Measurements from ENCODE around the gene GRIP1. TPM values are rescaled to one million over a fixed set of nuclear protein-coding genes. Genes with fewer than 3 reads are reported as not detected.

GRIP1 gene
- total RNA-seq, 1 donor from 2014 or later: 5.4 TPM

DNA sequence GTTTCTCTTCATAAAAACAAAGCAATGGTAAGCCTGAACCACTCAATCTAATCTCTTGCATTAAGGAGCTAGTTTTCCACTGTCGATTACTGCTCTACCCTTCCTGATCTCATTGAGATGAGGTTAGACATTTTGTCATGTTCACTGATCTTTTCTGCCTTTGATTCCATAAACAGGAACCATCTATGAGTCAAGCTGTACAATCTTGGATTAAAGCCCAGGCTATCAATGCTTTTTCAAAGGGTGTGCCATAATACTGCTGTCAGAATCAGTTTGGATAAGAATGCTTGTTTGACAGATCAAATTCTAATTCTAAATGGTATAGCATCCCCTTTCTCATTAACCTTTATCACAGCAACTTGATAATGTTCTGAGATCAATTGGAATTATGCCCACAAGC, 16.1 kb downstream of the GRIP1 start:
- intact Hi-C loops (cut with DNase I): no loop called here
- DNase-seq (ENCODE audit: missing footprints) (no peak), ATAC-seq (no peak)

DNA sequence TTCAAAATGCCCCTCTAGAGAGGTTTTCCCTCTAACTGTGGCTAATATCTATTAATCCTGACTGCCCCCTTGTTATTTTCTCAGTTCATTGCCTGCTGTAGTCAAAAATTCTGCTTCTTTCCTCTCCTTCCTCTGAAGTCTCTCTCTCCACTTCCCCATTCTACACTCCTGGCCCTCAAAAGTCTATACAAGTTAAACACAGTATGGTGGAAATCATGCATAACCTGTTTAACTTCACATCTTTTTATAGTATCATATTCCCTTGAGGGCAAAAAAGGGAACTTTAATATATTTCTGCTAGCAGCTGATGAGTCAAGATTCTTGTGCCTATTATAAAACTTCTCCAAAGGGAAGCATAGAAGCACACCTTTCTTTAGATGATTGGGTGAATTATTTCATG, 16.7 kb downstream of the GRIP1 start:
- ATAC-seq (no peak), DNase-seq (ENCODE audit: missing footprints) (no peak)
- intact Hi-C loops (cut with DNase I): no loop called here

DNA sequence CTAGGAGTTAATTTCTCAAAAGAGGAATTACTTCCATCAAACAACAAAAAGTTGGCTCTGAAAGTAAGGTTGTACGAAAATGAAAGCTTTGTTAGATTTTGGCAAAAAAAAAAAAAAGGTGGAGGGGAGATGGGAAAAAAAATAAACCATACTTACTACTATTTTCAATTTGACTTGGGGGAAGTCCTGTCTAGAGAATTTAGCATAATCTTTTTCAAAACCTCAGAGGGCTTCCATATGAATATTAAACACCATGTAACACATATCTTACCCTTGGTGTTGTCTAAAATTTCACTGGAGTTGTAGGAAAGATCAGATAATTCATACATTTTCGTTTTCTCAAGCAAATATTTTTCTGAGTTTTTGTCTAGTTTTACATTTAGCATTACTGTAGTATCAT, 17.5 kb downstream of the GRIP1 start:
- intact Hi-C loops (cut with DNase I): no loop called here
- no peak for ATAC-seq

DNA sequence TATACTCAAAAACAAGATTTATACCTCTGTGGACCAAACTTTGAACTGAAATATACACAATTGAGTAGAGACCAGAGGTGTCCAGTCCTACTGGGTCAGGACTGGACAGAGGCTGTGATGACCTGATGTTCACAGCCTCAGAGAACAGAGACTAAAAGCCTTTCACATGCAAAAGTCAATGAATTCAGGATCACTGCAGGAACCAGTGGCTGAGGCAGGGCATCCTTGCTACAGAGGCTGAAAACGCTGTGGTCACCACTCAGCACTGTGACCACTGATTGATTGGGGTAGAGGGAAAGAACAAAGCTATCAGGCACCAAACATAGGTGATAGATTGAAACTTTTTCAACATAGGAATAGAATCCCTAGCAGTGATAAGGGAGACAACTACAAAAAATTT, 25.1 kb downstream of the GRIP1 start:
- no peak for ATAC-seq
- intact Hi-C loops (cut with DNase I): no loop called here
- DNase-seq (ENCODE audit: missing footprints): no peak

More for the DNA sequence above, 17.5 kb downstream of the GRIP1 start:
- DNase-seq (ENCODE audit: missing footprints): no peak

DNA sequence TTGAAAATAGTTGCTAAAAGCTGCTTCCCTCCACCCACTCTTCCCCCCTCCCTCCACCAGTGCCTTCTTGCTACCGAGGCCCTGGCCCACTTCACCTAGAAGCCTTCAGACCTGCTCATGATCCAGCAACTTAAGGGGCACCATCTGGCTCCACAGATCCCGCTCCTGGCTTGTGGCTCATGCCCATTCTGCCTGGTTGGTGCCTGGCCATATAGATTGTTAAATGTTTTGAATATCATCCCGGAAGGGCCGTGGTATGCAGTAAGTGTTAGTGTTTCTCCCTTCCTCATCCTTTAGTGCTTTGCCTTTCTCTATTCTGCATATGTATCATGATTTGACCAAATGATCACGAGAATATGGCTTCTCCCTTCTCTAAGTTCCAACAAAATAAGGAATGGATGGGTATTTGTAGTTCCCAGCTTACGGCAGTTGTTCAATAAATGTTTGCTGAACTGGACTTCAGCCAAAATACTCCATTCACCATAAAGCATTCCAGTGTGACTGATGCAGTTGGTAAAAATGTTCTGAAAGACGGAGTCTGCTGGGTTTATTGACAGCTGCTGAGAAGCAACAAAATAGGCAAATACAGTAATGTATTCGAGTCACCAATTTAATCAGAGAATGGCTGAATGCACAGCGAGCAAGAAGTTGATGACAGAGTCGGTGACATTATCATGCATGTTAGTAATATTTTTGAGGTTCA, 30.7 kb downstream of the GRIP1 start:
- ATAC-seq: no peak
- intact Hi-C loops (cut with DNase I): no loop called here
- no peak for DNase-seq (ENCODE audit: missing footprints)

DNA sequence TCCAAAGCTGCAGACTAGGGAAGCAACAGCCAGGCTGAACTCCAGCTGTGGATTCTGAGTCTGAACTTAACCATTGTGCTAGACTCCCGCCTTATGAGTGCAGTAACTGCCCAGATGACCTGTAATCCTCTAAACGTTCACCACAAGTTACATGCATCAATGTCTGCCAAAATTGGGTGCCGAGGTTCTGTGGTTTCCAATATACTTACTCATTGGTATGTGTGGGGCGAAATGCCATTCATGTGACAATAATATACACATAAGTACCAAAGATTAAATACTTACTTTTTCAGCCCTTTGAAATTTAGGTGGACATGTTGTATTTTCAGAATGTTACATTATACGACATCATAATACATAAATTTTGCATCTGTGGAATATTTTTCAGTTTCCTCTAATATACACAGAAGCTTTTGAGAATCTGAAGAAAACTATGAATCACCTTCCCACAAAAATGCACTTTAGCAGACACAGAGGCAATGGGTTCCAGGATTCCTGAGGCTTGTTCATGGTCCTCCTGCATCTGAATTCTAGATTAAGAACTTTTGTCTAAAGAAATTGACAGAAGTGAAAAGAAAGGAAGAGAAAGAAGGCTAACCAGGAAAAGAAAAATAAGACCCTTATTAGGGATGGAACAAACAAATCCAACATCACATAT, 31.7 kb downstream of the GRIP1 start:
- intact Hi-C loops (cut with DNase I): no loop called here
- no peak for DNase-seq (ENCODE audit: missing footprints)
- ATAC-seq: no peak

DNA sequence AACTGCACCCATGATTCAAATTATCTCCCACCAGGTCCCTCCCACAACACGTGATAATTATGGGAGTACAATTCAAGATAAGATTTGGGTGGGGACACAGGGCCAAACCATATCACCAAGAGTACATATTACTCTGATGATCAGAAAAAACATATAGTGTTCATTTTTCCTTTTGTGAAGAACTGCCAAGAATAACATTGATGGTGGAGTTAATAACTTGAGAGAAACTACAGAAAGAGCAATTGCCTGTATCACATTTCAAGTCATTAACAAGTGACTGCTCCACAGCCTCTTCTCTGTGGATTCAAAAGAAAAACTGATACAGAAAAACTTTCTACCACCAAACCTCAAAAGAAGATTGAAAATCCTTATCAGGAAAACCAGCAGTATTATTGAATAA, 34.7 kb downstream of the GRIP1 start:
- ATAC-seq (no peak), DNase-seq (ENCODE audit: missing footprints) (no peak)
- intact Hi-C loops (cut with DNase I): no loop called here

DNA sequence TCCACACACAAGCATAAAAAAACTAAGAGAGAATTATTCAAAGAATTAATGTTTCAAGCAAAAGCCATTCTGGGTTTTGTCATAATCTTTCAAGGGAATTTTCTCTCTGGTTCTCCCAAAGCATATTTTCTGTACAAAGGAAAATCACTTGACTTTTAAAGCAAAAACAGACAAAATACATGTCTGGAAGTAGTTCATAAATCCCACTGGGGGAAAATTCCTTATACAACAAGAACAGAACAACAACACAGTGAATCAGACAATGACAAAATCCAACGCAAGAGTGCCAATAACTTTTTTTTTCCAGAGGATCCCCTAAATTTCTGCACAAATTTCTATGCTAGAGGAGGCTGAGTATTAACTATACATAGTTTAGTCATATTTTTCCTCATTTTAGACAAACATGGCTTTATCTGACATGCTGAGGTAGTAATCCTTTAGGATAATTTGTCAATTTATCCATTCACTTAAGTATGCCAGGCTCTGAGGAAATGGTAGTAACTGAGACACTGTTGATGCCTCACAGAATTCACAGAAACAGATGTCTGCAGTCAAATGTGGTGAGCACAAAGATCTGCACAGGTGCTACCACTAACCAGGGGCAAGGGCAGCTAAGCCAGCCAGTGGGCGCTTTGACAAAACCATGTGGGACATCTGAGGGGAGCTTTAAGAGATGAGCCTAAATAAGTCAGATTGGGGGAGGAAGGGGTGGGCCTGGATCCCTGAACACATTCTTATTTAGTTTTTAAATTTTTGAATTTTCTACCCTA, 38.0 kb downstream of the GRIP1 start:
- DNase-seq (ENCODE audit: missing footprints): no peak
- intact Hi-C loops (cut with DNase I): no loop called here
- no peak for ATAC-seq

DNA sequence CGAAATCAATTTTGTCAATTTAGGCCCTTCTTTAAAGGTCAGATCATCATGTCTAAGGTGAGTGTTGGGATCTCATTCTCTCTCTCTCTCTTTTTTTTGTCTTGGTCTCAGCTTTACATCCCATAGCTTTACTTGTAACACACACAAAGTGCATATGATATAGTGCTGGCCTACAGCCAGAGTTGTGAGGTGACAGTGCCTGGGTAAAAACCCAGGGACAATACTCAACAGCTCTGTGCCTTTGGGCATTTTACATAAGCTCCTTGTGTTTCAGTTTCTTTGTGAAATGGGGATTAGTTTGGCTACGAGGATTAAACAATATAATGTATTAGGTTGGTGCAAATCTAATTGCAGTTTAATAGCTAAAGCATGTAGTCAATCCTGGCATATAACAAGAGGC, 40.2 kb downstream of the GRIP1 start:
- no peak for DNase-seq (ENCODE audit: missing footprints)
- ATAC-seq: no peak
- intact Hi-C loops (cut with DNase I): no loop called here

DNA sequence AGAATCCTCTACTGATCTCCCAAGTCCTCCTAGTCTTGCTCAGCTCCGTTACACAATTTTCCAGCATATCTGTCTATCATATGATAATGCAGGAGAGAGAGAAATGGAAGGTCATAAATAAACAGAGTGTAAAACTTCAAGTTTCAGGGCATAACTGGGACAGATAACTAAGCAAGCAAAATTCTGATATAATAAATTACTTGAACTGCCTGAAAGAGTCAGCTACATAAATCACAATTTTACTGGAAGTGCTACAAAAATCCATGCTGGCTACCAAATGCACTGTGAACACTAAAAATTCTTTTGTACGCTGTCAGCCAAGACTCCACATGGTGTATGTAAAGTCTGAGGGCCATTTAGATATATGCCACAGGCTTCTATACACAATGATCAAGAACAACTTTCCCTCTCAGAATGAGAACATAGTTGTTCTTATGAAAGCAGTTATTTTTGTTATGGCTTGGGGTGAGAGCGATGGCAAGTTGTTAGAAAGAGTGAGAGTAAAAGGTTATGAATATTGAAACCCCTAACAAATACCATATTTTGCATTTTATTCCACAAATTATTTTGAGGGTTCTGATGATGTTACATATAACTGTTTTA, 41.1 kb downstream of the GRIP1 start:
- no peak for ATAC-seq
- intact Hi-C loops (cut with DNase I): no loop called here
- no peak for DNase-seq (ENCODE audit: missing footprints)

DNA sequence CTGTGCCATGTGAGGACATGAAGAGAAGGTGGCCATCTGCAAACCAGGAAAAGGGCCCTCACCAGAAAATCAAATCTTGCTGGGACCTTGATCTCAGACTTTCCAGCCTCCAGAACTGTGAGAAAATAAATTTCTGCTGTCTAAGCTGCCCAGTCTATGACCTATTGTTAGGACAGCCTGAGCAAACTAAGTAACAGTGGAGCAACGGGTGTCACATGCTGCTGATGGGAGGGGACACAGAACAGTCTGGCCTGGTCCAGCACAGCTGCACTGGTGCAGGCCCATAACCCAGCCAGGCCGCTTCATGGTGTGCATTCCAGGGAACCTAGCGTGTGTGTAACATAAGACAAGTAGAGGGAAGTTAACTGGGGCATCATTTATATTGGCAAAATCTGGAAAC, 42.1 kb downstream of the GRIP1 start:
- DNase-seq (ENCODE audit: missing footprints): peak; percentile 69
- ATAC-seq: peak; percentile 95
- intact Hi-C loops (cut with DNase I): no loop called here

DNA sequence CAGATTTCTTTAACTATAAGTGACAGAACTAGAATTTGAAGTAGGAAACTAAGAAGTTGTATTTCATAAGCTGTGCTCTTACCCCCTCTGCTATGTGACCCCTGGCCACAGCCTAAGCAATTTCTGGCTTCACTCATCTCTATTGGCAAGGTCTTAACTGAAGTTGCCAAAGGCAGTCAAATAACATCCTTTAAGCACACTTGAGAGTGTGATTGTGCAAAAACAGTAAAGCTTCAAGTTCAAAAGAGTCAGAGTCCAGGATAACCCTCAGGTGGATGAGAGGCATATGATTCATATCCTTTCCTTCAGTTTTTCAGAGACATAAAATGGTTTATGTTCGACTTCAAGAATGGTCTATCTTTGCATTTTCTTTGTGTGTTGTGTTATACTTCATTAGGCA, 45.2 kb downstream of the GRIP1 start:
- intact Hi-C loops (cut with DNase I): no loop called here
- DNase-seq (ENCODE audit: missing footprints): no peak
- ATAC-seq: peak; percentile 63

DNA sequence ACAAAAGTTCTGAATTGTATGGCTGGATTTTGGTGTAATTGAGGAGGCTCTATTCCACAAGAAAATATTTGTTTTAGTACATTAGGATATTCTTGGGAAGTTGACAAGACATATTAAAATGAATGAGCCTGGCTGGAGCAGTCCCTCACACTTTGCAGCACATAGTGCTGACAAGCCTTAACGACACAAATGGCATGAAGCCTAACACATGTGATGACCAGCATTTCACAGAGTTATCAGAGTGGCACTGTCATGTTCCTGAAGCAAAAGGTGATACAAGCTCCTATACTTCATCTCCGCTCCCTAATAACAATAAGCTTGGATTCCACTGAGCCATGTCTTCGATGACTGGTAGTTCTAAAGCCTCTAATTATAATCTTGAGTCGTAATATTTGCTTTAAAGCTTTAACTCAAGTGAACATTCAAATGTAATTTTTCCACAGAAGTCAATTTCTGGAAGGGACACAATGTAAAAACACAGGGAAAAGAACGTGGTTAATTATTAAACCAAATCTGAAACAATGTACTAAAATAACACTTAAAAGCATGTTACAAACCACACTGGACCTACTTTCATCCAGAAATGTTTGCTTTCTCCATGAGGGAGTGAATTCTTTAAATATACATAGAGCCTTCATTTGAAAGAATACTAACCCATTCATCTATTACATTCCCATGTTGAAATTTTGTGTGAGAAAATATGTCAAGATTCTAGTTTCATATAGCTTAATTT, 49.6 kb downstream of the GRIP1 start:
- peak; percentile 86 for ATAC-seq
- intact Hi-C loops (cut with DNase I): no loop called here
- DNase-seq (ENCODE audit: missing footprints): no peak

DNA sequence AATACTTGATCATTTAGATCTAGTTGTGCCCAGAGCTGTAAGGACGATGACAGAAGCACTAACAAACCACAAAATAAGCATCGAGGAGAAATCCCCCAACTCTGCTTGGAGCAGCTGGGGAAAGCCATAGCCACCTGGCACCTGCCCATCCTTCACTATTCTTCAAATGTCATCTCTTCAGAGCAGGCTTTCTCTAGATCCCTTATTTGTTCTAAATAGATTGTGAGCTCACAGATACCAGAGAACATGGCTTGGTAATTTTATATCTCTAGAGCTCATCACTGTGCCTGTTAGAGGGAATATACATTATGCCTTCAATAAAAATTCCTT, 50.9 kb downstream of the GRIP1 start:
- intact Hi-C loops (cut with DNase I): no loop called here
- DNase-seq (ENCODE audit: missing footprints) (no peak), ATAC-seq (no peak)

DNA sequence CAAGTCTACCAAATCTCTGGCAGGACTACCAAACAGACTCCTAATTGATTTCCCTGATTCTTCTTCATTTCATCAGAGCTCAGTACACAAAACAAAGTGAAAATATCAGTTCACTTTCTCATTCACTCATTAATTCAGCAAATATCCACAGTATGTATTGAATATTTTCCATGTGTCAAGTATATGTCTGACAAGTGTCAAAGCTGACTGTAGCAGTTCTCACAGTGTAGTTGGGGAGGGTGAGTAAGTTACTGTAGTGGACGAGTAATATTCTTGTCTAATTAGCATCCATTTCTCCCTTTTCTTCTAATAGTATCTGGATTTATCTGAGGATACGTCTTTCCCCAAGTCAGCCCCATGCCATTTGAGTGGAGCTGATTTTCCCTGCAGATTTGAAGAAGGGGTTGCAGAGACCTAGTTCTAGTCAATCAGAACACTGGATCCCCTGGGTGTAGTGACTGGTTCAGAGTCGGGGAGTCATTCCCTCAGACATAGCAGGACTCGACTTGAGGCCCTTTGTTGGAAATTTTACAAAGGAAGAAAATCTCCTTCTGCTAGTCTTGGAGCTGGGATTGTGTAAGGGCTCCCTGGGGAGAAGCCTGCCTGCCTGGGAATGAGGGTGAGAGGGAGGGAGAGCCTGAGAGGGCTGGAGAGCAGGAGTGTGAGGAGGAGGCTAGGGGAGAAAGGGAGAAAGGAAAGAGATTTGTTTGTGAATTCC, 51.4 kb downstream of the GRIP1 start:
- intact Hi-C loops (cut with DNase I): no loop called here
- ATAC-seq (no peak), DNase-seq (ENCODE audit: missing footprints) (peak; percentile 64)

DNA sequence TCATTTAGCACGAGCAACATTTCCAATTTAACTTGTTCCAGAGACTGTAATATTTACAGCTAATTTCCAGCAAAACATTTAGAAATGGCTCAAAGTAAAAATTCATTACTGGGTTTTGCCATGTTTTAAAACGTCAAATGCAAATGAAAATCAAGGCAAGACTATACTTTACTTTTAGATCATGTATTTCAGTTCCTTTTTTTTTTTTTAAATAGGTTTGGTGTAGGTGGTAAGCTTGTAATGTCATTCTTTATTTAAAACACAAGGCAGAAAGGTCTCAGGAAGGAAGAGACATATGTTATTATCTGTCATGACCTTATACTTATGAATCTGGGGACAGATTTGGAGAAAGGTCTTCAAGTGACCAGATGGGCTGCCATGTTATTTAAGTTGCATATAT, 54.1 kb downstream of the GRIP1 start:
- no peak for DNase-seq (ENCODE audit: missing footprints)
- ATAC-seq: no peak
- intact Hi-C loops (cut with DNase I): no loop called here

DNA sequence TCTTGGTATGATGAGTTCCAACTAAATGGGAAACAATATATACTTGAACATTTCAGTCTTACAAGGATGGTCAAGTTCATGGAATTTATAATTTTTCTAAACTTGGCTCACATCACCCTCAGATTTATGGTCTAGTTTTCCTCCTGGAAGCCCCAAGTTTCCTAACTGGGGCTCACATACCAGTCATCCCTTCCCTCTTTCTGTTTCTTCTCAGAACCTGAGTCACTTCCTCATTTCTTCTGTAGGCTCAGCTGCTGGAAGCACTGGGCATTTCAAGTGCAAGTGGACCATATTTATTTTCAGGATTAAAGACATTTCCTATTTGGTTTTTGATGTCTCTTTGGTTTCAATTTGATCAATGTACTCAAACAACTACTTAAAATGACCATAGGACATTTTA, 55.4 kb downstream of the GRIP1 start:
- intact Hi-C loops (cut with DNase I): no loop called here

DNA sequence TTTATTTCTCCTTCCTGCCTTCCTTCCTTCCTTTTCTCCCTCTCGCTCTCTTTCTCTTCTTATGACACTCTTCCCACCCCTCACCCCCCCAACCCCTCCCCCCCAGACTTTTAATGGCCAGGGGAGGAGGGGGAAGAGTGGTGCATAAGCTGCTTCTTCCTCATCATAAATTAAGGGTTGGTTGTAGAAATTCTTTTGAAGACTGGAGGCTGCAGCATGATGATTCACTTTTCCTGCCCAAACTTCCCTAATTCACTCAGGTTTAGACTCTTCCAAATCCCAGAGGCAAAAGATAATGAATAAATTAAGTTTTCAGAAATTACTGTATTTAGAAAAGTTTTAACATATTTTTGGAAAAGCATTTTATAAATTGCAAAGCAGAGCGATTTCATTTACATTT, 58.2 kb downstream of the GRIP1 start:
- intact Hi-C loops (cut with DNase I): no loop called here
- ATAC-seq: no peak
- DNase-seq (ENCODE audit: missing footprints): no peak

More for the DNA sequence above, 55.4 kb downstream of the GRIP1 start:
- DNase-seq (ENCODE audit: missing footprints) (no peak), ATAC-seq (no peak)

DNA sequence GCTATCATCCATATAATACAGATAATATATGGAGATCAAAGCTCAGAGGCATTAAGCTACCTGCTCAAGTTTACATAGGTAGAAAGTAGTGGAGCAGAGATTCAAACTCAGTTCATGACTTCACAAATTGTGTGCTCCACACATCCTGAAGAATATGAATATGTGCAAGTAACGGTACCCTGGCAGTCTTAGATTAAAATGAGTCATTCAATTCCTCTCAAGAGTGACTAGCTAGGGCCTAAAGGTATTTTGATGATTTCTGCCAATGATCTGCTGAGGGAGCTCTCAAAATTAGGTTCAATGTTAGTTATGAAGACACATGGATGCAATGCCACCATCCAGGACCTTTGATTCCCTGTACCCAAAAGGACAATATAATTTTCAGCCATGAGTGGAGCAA, 58.9 kb downstream of the GRIP1 start:
- no peak for ATAC-seq
- DNase-seq (ENCODE audit: missing footprints): no peak
- intact Hi-C loops (cut with DNase I): no loop called here
